Colonic mucosa (tissue), 4 donors: Measurements from ENCODE around the gene ABCC3. TPM values are rescaled to one million over a fixed set of nuclear protein-coding genes. Genes with fewer than 3 reads are reported as not detected.

ENCODE experiments used
- DNase-seq: peaks from one replicate; pipeline ENCODE4 v3.0.0-alpha.2; 2020
- H3K27ac ChIP-seq: fragments of 200-600 bp; one replicate; pipeline ENCODE4 v1.8.0; 2021
- H3K27me3 ChIP-seq: fragments of 200-600 bp; one replicate; pipeline ENCODE4 v1.8.0; 2021
- H3K36me3 ChIP-seq: fragments of 200-600 bp; one replicate; pipeline ENCODE4 v1.8.0; 2021
- H3K4me1 ChIP-seq: fragments of 200-600 bp; one replicate; pipeline ENCODE4 v1.8.0; 2021; ENCODE audit warnings: mild to moderate bottlenecking
- H3K4me3 ChIP-seq: fragments of 200-600 bp; one replicate; pipeline ENCODE4 v1.8.0; 2021
- H3K9ac ChIP-seq, 2 donors: one replicate each; pipeline ENCODE4 v1.7.0; 2013; ENCODE audit warnings: control low read depth in 2 of 2, low read depth in 2 of 2, low read length in 2 of 2
- H3K9me3 ChIP-seq: fragments of 200-600 bp; one replicate; pipeline ENCODE4 v1.8.0; 2021
- CTCF ChIP-seq: fragments of 200-600 bp; IDR thresholded peaks from one replicate; pipeline ENCODE4 v1.8.0; 2022; ENCODE audit warnings: antibody characterized with exemption, mild to moderate bottlenecking
- intact Hi-C: fragments of 100-400 bp; cut with DNase I; formaldehyde crosslinking; loops from one replicate; pipeline ENCODE4 v1.14.1; 2022
- total RNA-seq, 2 donors: library from RNA; stranded (reverse); fragmentation: NEBNext Ultra II Directional in 1 of 2; extraction: Animal tissue kit (Norgen Biotek cat#: 25700) in 1 of 2; gene quantifications; one replicate each; pipeline ENCODE4 v1.2.1, GENCODE V29; 2021
- donor health status: healthy.
- donor health status: DM: no; HTN: no; CAD: no.
- donor health status: DM: no; HTN: no; CAD: no.

ABCC3 gene
- total RNA-seq, 2 donors from 2014 or later: 187 to 226 TPM

- TF ChIP-seq CTCF: no peak
- H3K9ac ChIP-seq: no peak overlapping the region
- H3K9me3 ChIP-seq: no peaks in the 10 kb centered on the region
- DNase-seq: no peak
- no peaks in the 10 kb centered on the region for H3K4me1 ChIP-seq
- H3K27me3 ChIP-seq: no peaks in the 10 kb centered on the region
- H3K27ac ChIP-seq: no peak overlapping the region
- no peak overlapping the region for H3K4me3 ChIP-seq
- intact Hi-C loops: no loop called here
- no peaks in the 10 kb centered on the region for H3K36me3 ChIP-seq
These were observed 46.2 kb upstream of the ABCC3 start for GRCh38 chr17:50588391-50589049.

GRCh38 chr17:50589095-50589705 lies 45.5 kb upstream of the ABCC3 start:
- no peak for TF ChIP-seq CTCF
- intact Hi-C loops: no loop called here
- H3K27me3 ChIP-seq: no peaks in the 10 kb centered on the region
- no peaks in the 10 kb centered on the region for H3K36me3 ChIP-seq
- no peak for DNase-seq
- H3K27ac ChIP-seq: no peak overlapping the region
- no peak overlapping the region for H3K9ac ChIP-seq
- H3K4me1 ChIP-seq: no peaks in the 10 kb centered on the region
- no peak overlapping the region for H3K4me3 ChIP-seq
- H3K9me3 ChIP-seq: no peaks in the 10 kb centered on the region

- Histone ChIP-seq H3K4me3 (no peak overlapping the region), H3K27me3 (no peaks in the 10 kb centered on the region), H3K27ac (no peak overlapping the region), H3K4me1 (no peaks in the 10 kb centered on the region), H3K36me3 (no peaks in the 10 kb centered on the region), H3K9ac (no peak overlapping the region), H3K9me3 (no peaks in the 10 kb centered on the region)
- TF ChIP-seq CTCF: no peak
- no peak for DNase-seq
- intact Hi-C loops: no loop called here
These were observed 43.5 kb upstream of the ABCC3 start for GRCh38 chr17:50590946-50591737.

GRCh38 chr17:50593321-50593720 lies 41.4 kb upstream of the ABCC3 start:
- H3K27ac ChIP-seq: no peak overlapping the region
- TF ChIP-seq CTCF: no peak
- no peaks in the 10 kb centered on the region for H3K27me3 ChIP-seq
- no peaks in the 10 kb centered on the region for H3K36me3 ChIP-seq
- H3K4me1 ChIP-seq: no peaks in the 10 kb centered on the region
- no peak for DNase-seq
- H3K4me3 ChIP-seq: no peak overlapping the region
- no peaks in the 10 kb centered on the region for H3K9me3 ChIP-seq
- no peak overlapping the region for H3K9ac ChIP-seq
- intact Hi-C loops: no loop called here

GRCh38 chr17:50594128-50594823 lies 40.4 kb upstream of the ABCC3 start:
- Histone ChIP-seq H3K4me1 (no peaks in the 10 kb centered on the region), H3K27me3 (no peaks in the 10 kb centered on the region), H3K9ac (no peak overlapping the region), H3K27ac (no peak overlapping the region), H3K9me3 (no peaks in the 10 kb centered on the region), H3K36me3 (no peaks in the 10 kb centered on the region), H3K4me3 (no peak overlapping the region)
- no peak for DNase-seq
- TF ChIP-seq CTCF: no peak
- intact Hi-C loops: no loop called here
